Activated naive CD8-positive, alpha-beta T cell treated with anti-CD3 and anti-CD28 coated beads for 36 hours (primary cell): ENCODE data around the gene TMEM167A. TPM values are rescaled to one million over a fixed set of nuclear protein-coding genes. Genes with fewer than 3 reads are reported as not detected.

Experiments
- DNase-seq: peaks from one replicate; pipeline ENCODE4 v3.0.0; 2021
- H3K27ac Mint-ChIP-seq: one replicate; pipeline ENCODE4 v1.8.0; 2022; ENCODE audit warnings: mild to moderate bottlenecking, moderate library complexity, mixed read lengths
- H3K27me3 Mint-ChIP-seq: one replicate; pipeline ENCODE4 v1.8.0; 2022; ENCODE audit warnings: mild to moderate bottlenecking, mixed read lengths
- H3K36me3 Mint-ChIP-seq: one replicate; pipeline ENCODE4 v1.8.0; 2021; ENCODE audit warnings: mild to moderate bottlenecking, mixed read lengths
- H3K4me1 Mint-ChIP-seq: one replicate; pipeline ENCODE4 v1.8.0; 2021; ENCODE audit warnings: mixed read lengths
- H3K4me3 Mint-ChIP-seq: one replicate; pipeline ENCODE4 v1.8.0; 2022; ENCODE audit warnings: mild to moderate bottlenecking, moderate library complexity, mixed read lengths
- H3K9me3 Mint-ChIP-seq: one replicate; pipeline ENCODE4 v1.8.0; 2022; ENCODE audit warnings: mixed read lengths
- total RNA-seq, 2 experiments: library from RNA; stranded (reverse); gene quantifications; one replicate each; pipeline ENCODE4 v1.2.3, GENCODE V29; 2021

TMEM167A gene
- 10 to 100 TPM; 88.1 to 92.3 TPM for total RNA-seq

- H3K36me3 Mint-ChIP-seq = peaks cover 40% of the 10 kb centered on the region
- peak; percentile 93 for DNase-seq
- peak within 1 kb of the TSS; percentile 97 for H3K4me3 Mint-ChIP-seq
- peaks cover 48% of the 10 kb centered on the region for H3K4me1 Mint-ChIP-seq
- no peaks in the 10 kb centered on the region for H3K9me3 Mint-ChIP-seq
- H3K27me3 Mint-ChIP-seq = no peaks in the 10 kb centered on the region
- peak within 1 kb of the TSS; percentile 98 for H3K27ac Mint-ChIP-seq
Observed at GRCh38 chr5:83076742-83077661, at the start of gene TMEM167A, which contains the start of gene XRCC4. Gene TMEM167A (minus strand): TSS chr5:83077394. CDS start chr5:83077323, 71 bp downstream. Gene XRCC4 (plus strand): TSS chr5:83077547. CDS start chr5:83104920, 27,373 bp downstream.

- H3K27ac Mint-ChIP-seq = no peak overlapping the region
- no peaks in the 10 kb centered on the region for H3K27me3 Mint-ChIP-seq
- no peak overlapping the region for H3K4me3 Mint-ChIP-seq
- DNase-seq = no peak
- H3K4me1 Mint-ChIP-seq = no peaks in the 10 kb centered on the region
- peaks cover 21% of the 10 kb centered on the region for H3K9me3 Mint-ChIP-seq
- peaks cover 41% of the 10 kb centered on the region for H3K36me3 Mint-ChIP-seq
Observed at GRCh38 chr5:83126501-83126900, 49.3 kb upstream of the TMEM167A start.

GRCh38 chr5:83125560-83125959, 48.4 kb upstream of the TMEM167A start:
- H3K9me3 Mint-ChIP-seq = peaks cover 17% of the 10 kb centered on the region
- no peaks in the 10 kb centered on the region for H3K4me1 Mint-ChIP-seq

GRCh38 chr5:83124593-83124992, 47.4 kb upstream of the TMEM167A start:
- peaks cover 17% of the 10 kb centered on the region for H3K9me3 Mint-ChIP-seq
- no peak for DNase-seq
- H3K27me3 Mint-ChIP-seq = no peaks in the 10 kb centered on the region
- H3K4me3 Mint-ChIP-seq = no peak overlapping the region
- peaks cover 26% of the 10 kb centered on the region for H3K36me3 Mint-ChIP-seq
- no peak overlapping the region for H3K27ac Mint-ChIP-seq
- H3K4me1 Mint-ChIP-seq = no peaks in the 10 kb centered on the region

More at GRCh38 chr5:83125560-83125959, 48.4 kb upstream of the TMEM167A start:
- peaks cover 34% of the 10 kb centered on the region for H3K36me3 Mint-ChIP-seq
- no peaks in the 10 kb centered on the region for H3K27me3 Mint-ChIP-seq
- H3K27ac Mint-ChIP-seq = no peak overlapping the region
- no peak for DNase-seq
- no peak overlapping the region for H3K4me3 Mint-ChIP-seq

- H3K27me3 Mint-ChIP-seq = no peaks in the 10 kb centered on the region
- no peaks in the 10 kb centered on the region for H3K4me1 Mint-ChIP-seq
- no peak overlapping the region for H3K4me3 Mint-ChIP-seq
- H3K9me3 Mint-ChIP-seq = peaks cover 7% of the 10 kb centered on the region
- no peak overlapping the region for H3K27ac Mint-ChIP-seq
- peaks cover 25% of the 10 kb centered on the region for H3K36me3 Mint-ChIP-seq
- DNase-seq = no peak
Observed at GRCh38 chr5:83118976-83119375, 41.8 kb upstream of the TMEM167A start.

GRCh38 chr5:83118471-83118870, 41.3 kb upstream of the TMEM167A start:
- no peak overlapping the region for H3K4me3 Mint-ChIP-seq
- H3K36me3 Mint-ChIP-seq = peaks cover 31% of the 10 kb centered on the region
- H3K27ac Mint-ChIP-seq = no peak overlapping the region
- no peaks in the 10 kb centered on the region for H3K4me1 Mint-ChIP-seq
- H3K9me3 Mint-ChIP-seq = peaks cover 10% of the 10 kb centered on the region
- DNase-seq = no peak
- H3K27me3 Mint-ChIP-seq = no peaks in the 10 kb centered on the region

- no peaks in the 10 kb centered on the region for H3K4me1 Mint-ChIP-seq
- H3K27me3 Mint-ChIP-seq = no peaks in the 10 kb centered on the region
- H3K9me3 Mint-ChIP-seq = peaks cover 21% of the 10 kb centered on the region
- H3K36me3 Mint-ChIP-seq = peaks cover 47% of the 10 kb centered on the region
- H3K27ac Mint-ChIP-seq = no peak overlapping the region
- no peak for DNase-seq
- H3K4me3 Mint-ChIP-seq = no peak overlapping the region
Observed at GRCh38 chr5:83115816-83116215, 38.6 kb upstream of the TMEM167A start.

- Mint-ChIP-seq H3K36me3 (peaks cover 31% of the 10 kb centered on the region), H3K27me3 (no peaks in the 10 kb centered on the region), H3K4me3 (no peak overlapping the region), H3K4me1 (no peaks in the 10 kb centered on the region), H3K9me3 (peaks cover 14% of the 10 kb centered on the region), H3K27ac (no peak overlapping the region)
- DNase-seq = no peak
Observed at GRCh38 chr5:83109380-83109779, 32.2 kb upstream of the TMEM167A start.

- no peaks in the 10 kb centered on the region for H3K4me1 Mint-ChIP-seq
- no peak overlapping the region for H3K27ac Mint-ChIP-seq
- H3K9me3 Mint-ChIP-seq = peaks cover 8% of the 10 kb centered on the region
- no peak for DNase-seq
- H3K4me3 Mint-ChIP-seq = no peak overlapping the region
- H3K27me3 Mint-ChIP-seq = no peaks in the 10 kb centered on the region
- peaks cover 18% of the 10 kb centered on the region for H3K36me3 Mint-ChIP-seq
Observed at GRCh38 chr5:83107692-83108420, 30.7 kb upstream of the TMEM167A start.

- Mint-ChIP-seq H3K27me3 (no peaks in the 10 kb centered on the region), H3K36me3 (peaks cover 5% of the 10 kb centered on the region), H3K4me3 (no peak overlapping the region), H3K9me3 (no peaks in the 10 kb centered on the region), H3K27ac (no peak overlapping the region), H3K4me1 (peaks cover 1% of the 10 kb centered on the region)
- no peak for DNase-seq
Observed at GRCh38 chr5:83104021-83104420, 26.8 kb upstream of the TMEM167A start.

- Mint-ChIP-seq H3K4me1 (peaks cover 1% of the 10 kb centered on the region), H3K27ac (no peak overlapping the region), H3K27me3 (no peaks in the 10 kb centered on the region), H3K4me3 (no peak overlapping the region), H3K9me3 (no peaks in the 10 kb centered on the region), H3K36me3 (peaks cover 5% of the 10 kb centered on the region)
- DNase-seq = no peak
Observed at GRCh38 chr5:83102364-83102980, 25.3 kb upstream of the TMEM167A start.

GRCh38 chr5:83101514-83101913, 24.3 kb upstream of the TMEM167A start:
- no peaks in the 10 kb centered on the region for H3K27me3 Mint-ChIP-seq
- H3K4me1 Mint-ChIP-seq = peaks cover 1% of the 10 kb centered on the region

GRCh38 chr5:83099445-83099844, 22.3 kb upstream of the TMEM167A start:
- H3K4me1 Mint-ChIP-seq = peaks cover 1% of the 10 kb centered on the region
- H3K27ac Mint-ChIP-seq = no peak overlapping the region
- no peaks in the 10 kb centered on the region for H3K27me3 Mint-ChIP-seq
- peaks cover 16% of the 10 kb centered on the region for H3K36me3 Mint-ChIP-seq
- no peak for DNase-seq
- peaks cover 1% of the 10 kb centered on the region for H3K9me3 Mint-ChIP-seq
- no peak overlapping the region for H3K4me3 Mint-ChIP-seq

More at GRCh38 chr5:83101514-83101913, 24.3 kb upstream of the TMEM167A start:
- Mint-ChIP-seq H3K9me3 (no peaks in the 10 kb centered on the region), H3K4me3 (no peak overlapping the region), H3K27ac (no peak overlapping the region), H3K36me3 (peaks cover 2% of the 10 kb centered on the region)
- DNase-seq = no peak

GRCh38 chr5:83099001-83099400, 21.8 kb upstream of the TMEM167A start:
- no peak for DNase-seq
- peaks cover 5% of the 10 kb centered on the region for H3K9me3 Mint-ChIP-seq
- H3K27ac Mint-ChIP-seq = no peak overlapping the region
- no peaks in the 10 kb centered on the region for H3K27me3 Mint-ChIP-seq
- no peak overlapping the region for H3K4me3 Mint-ChIP-seq
- H3K4me1 Mint-ChIP-seq = peaks cover 1% of the 10 kb centered on the region
- peaks cover 19% of the 10 kb centered on the region for H3K36me3 Mint-ChIP-seq

- Mint-ChIP-seq H3K27me3 (no peaks in the 10 kb centered on the region), H3K9me3 (peaks cover 16% of the 10 kb centered on the region), H3K27ac (no peak overlapping the region), H3K4me1 (peaks cover 7% of the 10 kb centered on the region), H3K36me3 (peaks cover 27% of the 10 kb centered on the region), H3K4me3 (no peak overlapping the region)
- DNase-seq = no peak
Observed at GRCh38 chr5:83097689-83098231, 20.6 kb upstream of the TMEM167A start.
